Measurements from ENCODE around the gene EPB41L4A.

Gene EPB41L4A

GRCh38 chr5:112381521-112381920 is 37.6 kb downstream of the EPB41L4A start:
- H3F3A ChIP-seq (ENCODE audit: control insufficient read depth, insufficient read depth): no peaks in the 10 kb centered on the region
- H4K20me1 ChIP-seq (ENCODE audit: control insufficient read depth, insufficient read depth, low read depth, low read length): no peaks in the 10 kb centered on the region
- H3K4me2 ChIP-seq (ENCODE audit: low read length): no peak overlapping the region
- H3K36me3 ChIP-seq (ENCODE audit: control insufficient read depth, low read length): no peaks in the 10 kb centered on the region
- H3K27me3 ChIP-seq (ENCODE audit: control insufficient read depth, low read length): no peaks in the 10 kb centered on the region; the same call in 1 of the 2 replicates
- H3K4me1 ChIP-seq (ENCODE audit: control insufficient read depth, low read length): no peaks in the 10 kb centered on the region
- H3K79me2 ChIP-seq (ENCODE audit: control insufficient read depth, low read length): no peaks in the 10 kb centered on the region
- TF ChIP-seq EZH2phosphoT487 (IDR thresholded peaks at IDR 0.05; ENCODE audit: borderline replicate concordance, low read length) (no peak), CTCF (IDR thresholded peaks at IDR 0.05; ENCODE audit: low read depth, low read length, poor library complexity, severe bottlenecking) (no peak)
- H3K9me3 ChIP-seq (ENCODE audit: control insufficient read depth, insufficient read depth, low read length): no peaks in the 10 kb centered on the region
- no peaks in the 10 kb centered on the region for H3K9me2 ChIP-seq (replicated peaks; ENCODE audit: control insufficient read depth, low read length)
- no peak overlapping the region for H3K4me3 ChIP-seq (ENCODE audit: low read length)
- no peak overlapping the region for H3K27ac ChIP-seq (ENCODE audit: low read depth, low read length)

- no peaks in the 10 kb centered on the region for H3K79me2 ChIP-seq (ENCODE audit: control insufficient read depth, low read length)
- H3K27ac ChIP-seq (ENCODE audit: low read depth, low read length): no peak overlapping the region
- TF ChIP-seq EZH2phosphoT487 (IDR thresholded peaks at IDR 0.05; ENCODE audit: borderline replicate concordance, low read length) (no peak), CTCF (IDR thresholded peaks at IDR 0.05; ENCODE audit: low read depth, low read length, poor library complexity, severe bottlenecking) (no peak)
- H3K4me2 ChIP-seq (ENCODE audit: low read length): no peak overlapping the region
- no peak overlapping the region for H3K4me3 ChIP-seq (ENCODE audit: low read length)
- H3F3A ChIP-seq (ENCODE audit: control insufficient read depth, insufficient read depth): no peaks in the 10 kb centered on the region
- no peaks in the 10 kb centered on the region for H3K4me1 ChIP-seq (ENCODE audit: control insufficient read depth, low read length)
- no peaks in the 10 kb centered on the region for H4K20me1 ChIP-seq (ENCODE audit: control insufficient read depth, insufficient read depth, low read depth, low read length)
- no peaks in the 10 kb centered on the region for H3K9me2 ChIP-seq (replicated peaks; ENCODE audit: control insufficient read depth, low read length)
- H3K36me3 ChIP-seq (ENCODE audit: control insufficient read depth, low read length): no peaks in the 10 kb centered on the region
- no peaks in the 10 kb centered on the region; the same call in 1 of the 2 replicates for H3K27me3 ChIP-seq (ENCODE audit: control insufficient read depth, low read length)
- H3K9me3 ChIP-seq (ENCODE audit: control insufficient read depth, insufficient read depth, low read length): no peaks in the 10 kb centered on the region
These were observed 39.3 kb downstream of the EPB41L4A start for GRCh38 chr5:112379542-112380325.

- no peaks in the 10 kb centered on the region for H3K9me3 ChIP-seq (ENCODE audit: control insufficient read depth, insufficient read depth, low read length)
- no peaks in the 10 kb centered on the region; the same call in 1 of the 2 replicates for H3K27me3 ChIP-seq (ENCODE audit: control insufficient read depth, low read length)
- no peaks in the 10 kb centered on the region for H3K79me2 ChIP-seq (ENCODE audit: control insufficient read depth, low read length)
- H3K4me1 ChIP-seq (ENCODE audit: control insufficient read depth, low read length): no peaks in the 10 kb centered on the region
- no peak overlapping the region for H3K4me3 ChIP-seq (ENCODE audit: low read length)
- H3K4me2 ChIP-seq (ENCODE audit: low read length): no peak overlapping the region
- no peak overlapping the region for H3K27ac ChIP-seq (ENCODE audit: low read depth, low read length)
- TF ChIP-seq CTCF (IDR thresholded peaks at IDR 0.05; ENCODE audit: low read depth, low read length, poor library complexity, severe bottlenecking): no peak
- no peak for TF ChIP-seq EZH2phosphoT487 (IDR thresholded peaks at IDR 0.05; ENCODE audit: borderline replicate concordance, low read length)
- no peaks in the 10 kb centered on the region for H4K20me1 ChIP-seq (ENCODE audit: control insufficient read depth, insufficient read depth, low read depth, low read length)
- H3F3A ChIP-seq (ENCODE audit: control insufficient read depth, insufficient read depth): no peaks in the 10 kb centered on the region
- H3K36me3 ChIP-seq (ENCODE audit: control insufficient read depth, low read length): no peaks in the 10 kb centered on the region
- no peaks in the 10 kb centered on the region for H3K9me2 ChIP-seq (replicated peaks; ENCODE audit: control insufficient read depth, low read length)
These were observed 44.3 kb downstream of the EPB41L4A start for GRCh38 chr5:112374818-112375217.

Data from DOHH2 (cell line).